ENCODE measurements around the gene F10.

F10 gene

DNA sequence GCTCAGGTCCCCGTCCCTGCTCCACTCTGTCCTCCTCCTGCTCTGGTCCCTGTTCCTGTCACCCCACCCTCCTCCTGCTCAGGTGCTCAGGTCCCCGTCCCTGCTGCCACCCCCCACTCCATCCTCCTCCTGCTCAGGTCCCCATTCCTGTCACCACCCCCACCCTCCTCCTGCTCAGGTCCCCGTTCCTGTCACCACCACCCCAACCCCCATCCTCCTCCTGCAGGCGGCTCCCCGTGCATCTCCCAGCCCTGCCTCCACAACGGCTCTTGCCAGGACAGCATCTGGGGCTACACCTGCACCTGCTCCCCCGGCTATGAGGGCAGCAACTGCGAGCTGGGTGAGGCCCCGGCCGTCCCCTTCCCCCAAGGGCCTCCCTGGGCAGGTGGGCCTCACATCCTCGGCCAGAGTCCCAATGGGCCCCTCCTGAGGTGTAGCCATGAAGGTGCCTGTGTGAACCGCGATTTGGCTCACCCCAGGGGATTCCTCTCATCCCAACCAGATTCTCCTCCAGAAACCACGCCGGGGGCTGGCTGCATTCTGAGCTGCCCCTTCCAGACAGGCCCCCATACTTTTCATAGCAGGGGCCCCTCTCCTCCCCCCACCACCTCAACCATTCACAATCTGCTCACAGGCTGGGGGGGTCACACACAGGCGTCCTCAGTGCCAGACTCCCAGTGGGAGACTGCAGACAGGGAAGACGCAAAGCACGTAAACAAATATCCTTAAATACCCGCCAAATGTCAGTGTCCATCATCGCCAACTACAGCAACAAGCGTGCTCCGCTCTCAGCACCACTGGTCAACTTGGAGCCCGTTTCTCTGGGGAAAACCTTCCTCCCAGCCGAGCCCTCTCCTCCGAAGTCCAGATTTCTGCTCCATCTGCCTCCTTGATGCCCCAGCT, 40.4 kb downstream of the F10 start:
- CTCF ChIA-PET: no interaction called here
- POLR2A ChIA-PET: no interaction called here
- DNase-seq (ENCODE audit: extremely low spot score): no peak
- no peak for TF ChIP-seq SUZ12 (IDR thresholded peaks at IDR 0.05)
- no peak for TF ChIP-seq FOXM1 (IDR thresholded peaks at IDR 0.05; ENCODE audit: borderline replicate concordance)
- no peak for TF ChIP-seq FOXA1 (IDR thresholded peaks at IDR 0.05)
- TF ChIP-seq NFRKB (IDR thresholded peaks at IDR 0.05): no peak
- no peak for TF ChIP-seq ELF4 (IDR thresholded peaks at IDR 0.05)
- TF ChIP-seq ZNF384 (IDR thresholded peaks at IDR 0.05): no peak
- no peak for TF ChIP-seq CTBP1 (IDR thresholded peaks at IDR 0.05; ENCODE audit: borderline replicate concordance)
- TF ChIP-seq BHLHE40 (IDR thresholded peaks at IDR 0.05; ENCODE audit: borderline replicate concordance): no peak
- TF ChIP-seq TARDBP (IDR thresholded peaks at IDR 0.05): no peak
- no peak for TF ChIP-seq SP1 (IDR thresholded peaks at IDR 0.05)
- no peak for TF ChIP-seq PKNOX1 (IDR thresholded peaks at IDR 0.05)
- TF ChIP-seq L3MBTL2 (conservative IDR thresholded peaks at IDR 0.05): no peak
- TF ChIP-seq ARNT (IDR thresholded peaks at IDR 0.05): no peak

DNA sequence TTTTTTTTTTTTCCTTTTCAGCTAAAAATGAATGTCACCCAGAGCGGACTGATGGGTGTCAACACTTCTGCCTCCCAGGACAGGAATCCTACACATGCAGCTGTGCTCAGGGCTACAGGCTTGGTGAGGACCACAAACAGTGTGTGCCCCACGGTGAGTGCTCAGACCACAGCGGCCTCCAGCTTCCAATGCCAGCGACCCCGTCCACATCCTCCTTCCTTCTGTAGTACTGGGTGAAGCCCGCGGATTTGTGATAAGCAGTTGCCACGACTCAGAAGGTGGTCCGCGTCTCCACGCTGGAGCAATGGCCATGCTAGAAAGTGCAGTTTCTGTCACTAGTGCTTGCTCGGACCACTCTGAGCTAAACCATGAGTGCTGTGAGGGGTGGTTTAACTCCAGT, 41.9 kb downstream of the F10 start:
- ChIA-PET CTCF (no interaction called here), POLR2A (no interaction called here)
- TF ChIP-seq NFRKB (IDR thresholded peaks at IDR 0.05) (no peak), FOXM1 (IDR thresholded peaks at IDR 0.05; ENCODE audit: borderline replicate concordance) (no peak), ARNT (IDR thresholded peaks at IDR 0.05) (no peak), FOXA1 (IDR thresholded peaks at IDR 0.05) (no peak), L3MBTL2 (conservative IDR thresholded peaks at IDR 0.05) (no peak)

GRCh38 chr13:113166266-113166665, 43.7 kb downstream of the F10 start:
- TF ChIP-seq ELF4 (IDR thresholded peaks at IDR 0.05) (no peak), HDGF (IDR thresholded peaks at IDR 0.05; ENCODE audit: borderline replicate concordance) (no peak), BHLHE40 (IDR thresholded peaks at IDR 0.05; ENCODE audit: borderline replicate concordance) (no peak), FOXM1 (IDR thresholded peaks at IDR 0.05; ENCODE audit: borderline replicate concordance) (no peak), CTBP1 (IDR thresholded peaks at IDR 0.05; ENCODE audit: borderline replicate concordance) (no peak), FOXA1 (IDR thresholded peaks at IDR 0.05) (no peak)
- ChIA-PET POLR2A (no interaction called here), CTCF (no interaction called here)
- no peak for DNase-seq (ENCODE audit: extremely low spot score)

More for the DNA sequence above, 41.9 kb downstream of the F10 start:
- no peak for DNase-seq (ENCODE audit: extremely low spot score)

DNA sequence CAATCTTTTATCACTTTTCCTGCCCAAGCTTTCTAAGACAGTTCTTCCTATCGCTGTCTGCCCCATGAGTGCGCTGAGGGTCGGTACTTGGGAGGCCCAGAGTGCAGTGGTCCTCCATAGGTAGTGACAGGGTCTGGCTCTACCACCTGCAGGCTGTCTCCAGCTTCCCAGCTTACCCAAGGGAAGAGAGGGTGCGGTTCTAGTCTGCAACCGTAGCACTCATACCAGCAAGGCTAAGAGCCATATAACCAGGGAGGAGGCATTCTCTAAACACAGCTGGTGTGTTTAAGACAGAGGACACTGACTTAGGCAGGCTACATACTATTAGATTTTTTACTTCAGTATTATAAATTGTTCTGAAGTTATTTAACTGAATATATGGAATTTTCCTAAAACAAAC, 44.1 kb downstream of the F10 start:
- ChIA-PET POLR2A (no interaction called here), CTCF (no interaction called here)
- TF ChIP-seq ZNF384 (IDR thresholded peaks at IDR 0.05) (no peak), NFRKB (IDR thresholded peaks at IDR 0.05) (no peak), SP1 (IDR thresholded peaks at IDR 0.05) (no peak), BHLHE40 (IDR thresholded peaks at IDR 0.05; ENCODE audit: borderline replicate concordance) (no peak), FOXA1 (IDR thresholded peaks at IDR 0.05) (no peak)
- no peak for DNase-seq (ENCODE audit: extremely low spot score)

- TF ChIP-seq CTBP1 (IDR thresholded peaks at IDR 0.05; ENCODE audit: borderline replicate concordance) (no peak), ZNF384 (IDR thresholded peaks at IDR 0.05) (no peak), ARNT (IDR thresholded peaks at IDR 0.05) (no peak), L3MBTL2 (conservative IDR thresholded peaks at IDR 0.05) (no peak), LEF1 (IDR thresholded peaks at IDR 0.05; ENCODE audit: borderline replicate concordance) (no peak), TARDBP (IDR thresholded peaks at IDR 0.05) (no peak), ELF4 (IDR thresholded peaks at IDR 0.05) (no peak), FOXM1 (IDR thresholded peaks at IDR 0.05; ENCODE audit: borderline replicate concordance) (no peak), SP1 (IDR thresholded peaks at IDR 0.05) (no peak)
- no peak for DNase-seq (ENCODE audit: extremely low spot score)
- ChIA-PET POLR2A (no interaction called here), CTCF (no interaction called here)
These were observed 44.6 kb downstream of the F10 start for GRCh38 chr13:113167155-113167554.

GRCh38 chr13:113167575-113167974, 45.0 kb downstream of the F10 start:
- no peak for DNase-seq (ENCODE audit: extremely low spot score)
- POLR2A ChIA-PET: no interaction called here
- TF ChIP-seq ZNF384 (IDR thresholded peaks at IDR 0.05) (no peak), HDGF (IDR thresholded peaks at IDR 0.05; ENCODE audit: borderline replicate concordance) (no peak), NFRKB (IDR thresholded peaks at IDR 0.05) (no peak), PKNOX1 (IDR thresholded peaks at IDR 0.05) (no peak), FOXK2 (IDR thresholded peaks at IDR 0.05) (no peak), FOXA1 (IDR thresholded peaks at IDR 0.05) (no peak), SP1 (IDR thresholded peaks at IDR 0.05) (no peak)
- CTCF ChIA-PET: no interaction called here

DNA sequence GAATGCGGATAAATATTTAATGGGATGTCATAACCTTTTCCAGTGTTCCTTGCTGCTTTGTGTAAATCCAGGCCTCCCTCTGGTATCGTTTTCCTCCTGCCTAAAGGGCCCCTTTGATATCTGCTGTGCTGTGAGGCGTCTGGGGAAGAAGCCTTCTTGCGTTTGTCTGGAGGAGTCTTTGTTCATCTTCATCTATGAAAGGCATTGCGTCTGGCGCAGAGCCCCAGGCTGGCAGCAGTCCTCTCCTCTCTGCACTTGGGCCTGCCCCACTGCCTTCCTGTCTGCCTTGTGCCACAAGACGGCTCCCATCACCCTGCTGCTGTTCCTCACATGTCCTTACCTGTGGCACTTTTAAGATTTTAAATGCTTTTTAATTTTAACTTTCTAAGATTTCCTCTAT, 45.6 kb downstream of the F10 start:
- TF ChIP-seq NFRKB (IDR thresholded peaks at IDR 0.05) (no peak), CTBP1 (IDR thresholded peaks at IDR 0.05; ENCODE audit: borderline replicate concordance) (no peak)
- CTCF ChIA-PET: no interaction called here
- POLR2A ChIA-PET: no interaction called here
- DNase-seq (ENCODE audit: extremely low spot score): no peak

Data from HEK293T (cell line).